HG02678 (cell line): ENCODE results near the gene MRPL37.
A peak's percentile ranks its signal among the peaks of the same experiment; 100 is the strongest.
"Not testable (repeated sequence)": the region's sequence is repeated elsewhere in the genome, so short reads cannot be mapped to it uniquely, and the experiment has no call there.

Experiments used
- ATAC-seq: cut with Tn5 transposase; IDR thresholded peaks from one replicate; pipeline ENCODE4 v1.9.1; 2021; ENCODE audit warnings: mild to moderate bottlenecking, moderate library complexity; ENCODE audit not compliant: unreplicated experiment

MRPL37 gene

GRCh38 chr1:54199765-54200518 lies at the start of gene MRPL37, which contains the start of gene CYB5RL:
Gene MRPL37, plus strand, starts transcription at chr1:54200167. Its CDS starts 77 bp downstream, at chr1:54200244.
Gene CYB5RL, minus strand, starts transcription at chr1:54200030. Its CDS starts 4,414 bp downstream, at chr1:54195616.
- peak; percentile 98 for ATAC-seq

GRCh38 chr1:54151013-54151412 lies 49.0 kb upstream of the MRPL37 start:
- ATAC-seq, result no peak

- ATAC-seq, result no peak
Measured at GRCh38 chr1:54152696-54153095, 47.3 kb upstream of the MRPL37 start, which contains the start of gene CDCP2. Gene CDCP2, minus strand, starts transcription at chr1:54153000. Its CDS starts 78 bp downstream, at chr1:54152922.

- no peak for ATAC-seq
Measured at GRCh38 chr1:54153535-54154439, 46.2 kb upstream of the MRPL37 start.

- no peak for ATAC-seq
Measured at GRCh38 chr1:54156201-54156600, 43.8 kb upstream of the MRPL37 start.

- no peak for ATAC-seq
Measured at GRCh38 chr1:54156986-54157385, 43.0 kb upstream of the MRPL37 start.

GRCh38 chr1:54157401-54157800 lies 42.6 kb upstream of the MRPL37 start:
- ATAC-seq, result no peak

- no peak for ATAC-seq
Measured at GRCh38 chr1:54158071-54158470, 41.9 kb upstream of the MRPL37 start.

GRCh38 chr1:54159733-54160316 lies 40.1 kb upstream of the MRPL37 start:
- no peak for ATAC-seq

GRCh38 chr1:54160351-54160750 lies 39.6 kb upstream of the MRPL37 start:
- no peak for ATAC-seq

- ATAC-seq, result no peak
Measured at GRCh38 chr1:54161495-54162168, 38.3 kb upstream of the MRPL37 start.

GRCh38 chr1:54163051-54163450 lies 36.9 kb upstream of the MRPL37 start:
- no peak for ATAC-seq

- ATAC-seq, result no peak
Measured at GRCh38 chr1:54163573-54163972, 36.4 kb upstream of the MRPL37 start.

GRCh38 chr1:54165146-54165545 lies 34.8 kb upstream of the MRPL37 start:
- no peak for ATAC-seq

GRCh38 chr1:54166357-54166756 lies 33.6 kb upstream of the MRPL37 start:
- not testable (repeated sequence) for ATAC-seq

GRCh38 chr1:54167422-54168139 lies 32.4 kb upstream of the MRPL37 start:
- ATAC-seq, result no peak

GRCh38 chr1:54168206-54168965 lies 31.6 kb upstream of the MRPL37 start:
- ATAC-seq, result no peak

- ATAC-seq, result no peak
Measured at GRCh38 chr1:54169068-54169467, 30.9 kb upstream of the MRPL37 start.

GRCh38 chr1:54171016-54171415 lies 29.0 kb upstream of the MRPL37 start:
- no peak for ATAC-seq
